HG03460 (cell line): ENCODE results near the gene NDUFA8.
A peak's percentile ranks its signal among the peaks of the same experiment; 100 is the strongest.

Experiments used
- ATAC-seq: cut with Tn5 transposase; IDR thresholded peaks from one replicate; pipeline ENCODE4 v1.9.1; 2021; ENCODE audit not compliant: unreplicated experiment

NDUFA8 gene

GRCh38 chr9:122138560-122139268 lies 20.9 kb downstream of the NDUFA8 start:
- ATAC-seq: no peak

- no peak for ATAC-seq
Observed at GRCh38 chr9:122135529-122135859, 24.1 kb downstream of the NDUFA8 start.

DNA sequence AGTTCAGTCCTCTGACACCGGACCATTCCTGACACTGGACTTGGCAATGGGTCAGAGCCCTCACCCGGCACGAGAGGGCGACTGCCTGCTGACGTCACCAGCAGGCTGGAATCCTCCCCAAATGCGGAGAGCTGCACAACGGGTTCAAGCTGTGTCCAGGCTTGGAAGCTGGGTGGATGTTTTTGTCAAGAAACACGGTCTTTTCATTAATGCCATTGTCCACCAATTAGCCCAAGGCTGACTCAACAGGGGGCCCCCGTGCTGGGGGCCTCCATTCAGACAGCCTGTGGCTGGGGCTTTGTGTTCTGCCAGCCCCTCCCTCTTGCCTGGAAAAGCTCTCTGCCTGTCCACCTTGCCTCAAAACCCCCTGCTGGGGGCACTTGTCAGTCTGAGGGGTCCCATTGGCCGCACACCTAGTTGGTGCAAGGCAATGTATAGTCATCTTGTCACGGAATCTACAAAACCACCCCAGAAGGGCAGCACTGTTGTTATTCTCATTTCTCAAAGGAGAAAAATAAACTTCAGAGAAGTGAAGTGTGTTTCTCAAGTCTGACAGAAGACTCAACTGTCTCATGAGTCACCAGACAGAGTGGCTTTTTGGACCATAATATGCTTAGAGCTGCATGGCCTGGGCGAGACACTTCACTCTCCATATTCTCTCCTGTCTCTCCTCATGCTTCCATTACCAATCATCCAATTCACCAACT lies 24.6 kb downstream of the NDUFA8 start:
- no peak for ATAC-seq

DNA sequence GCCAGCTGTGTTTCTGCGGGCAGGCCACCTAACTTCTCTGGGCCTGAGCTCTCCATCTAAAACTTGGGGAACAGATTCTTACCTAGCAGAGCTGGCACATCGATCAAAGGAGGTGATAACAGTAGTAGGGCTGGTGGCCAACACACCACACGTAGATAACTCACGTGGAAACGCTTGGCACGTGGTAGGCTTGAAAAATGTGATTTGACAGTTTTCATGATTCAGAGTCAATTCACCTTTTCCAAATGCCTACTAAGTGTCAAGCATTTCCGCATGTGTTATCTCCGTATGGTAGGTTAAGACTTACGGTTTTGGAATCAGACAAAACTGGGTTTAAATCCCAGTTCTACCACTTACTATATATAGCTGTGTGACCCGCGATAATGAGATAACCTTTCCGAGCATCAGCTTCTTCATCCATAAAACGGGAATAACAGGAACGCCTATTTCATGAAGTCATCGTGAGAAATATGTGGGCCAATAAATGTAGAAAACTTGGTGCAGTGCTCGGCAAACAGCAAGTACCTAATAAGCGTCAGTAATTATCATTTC lies 25.5 kb downstream of the NDUFA8 start:
- no peak for ATAC-seq

DNA sequence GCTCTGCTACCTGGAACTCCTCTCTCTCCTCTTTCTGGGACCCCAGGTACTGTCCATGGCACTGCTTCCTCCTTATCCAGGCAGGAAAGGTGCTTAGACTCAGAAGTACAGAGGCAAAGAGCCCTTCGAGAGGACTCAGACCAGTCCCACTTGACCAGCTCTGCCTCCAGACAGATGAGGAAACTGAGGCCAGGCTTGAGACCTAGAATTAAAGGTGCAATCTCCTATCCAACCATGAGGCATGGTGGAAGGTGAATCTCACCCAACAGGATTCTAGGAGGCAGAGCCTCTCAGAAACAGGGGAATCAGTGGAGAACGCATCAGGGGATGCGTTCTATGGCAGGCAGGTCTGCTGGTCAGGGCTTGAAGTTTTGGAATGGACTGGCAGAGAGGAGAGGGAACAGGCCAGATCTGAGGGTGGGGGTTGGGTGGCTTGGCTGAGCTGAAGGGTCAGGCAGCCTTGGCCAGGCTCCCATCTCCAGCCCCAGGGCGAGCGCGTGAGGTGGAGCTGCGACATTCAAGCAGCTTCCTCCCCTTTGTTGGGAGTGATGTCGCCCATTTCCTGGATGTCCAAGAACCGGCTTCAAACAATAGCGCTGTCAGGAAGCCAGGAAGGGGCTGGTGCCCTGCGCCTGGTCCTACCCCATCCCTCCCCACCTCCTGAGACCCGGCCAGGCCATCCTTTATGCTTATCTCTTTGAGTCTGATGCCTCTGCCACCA lies 26.2 kb downstream of the NDUFA8 start:
- ATAC-seq: no peak

DNA sequence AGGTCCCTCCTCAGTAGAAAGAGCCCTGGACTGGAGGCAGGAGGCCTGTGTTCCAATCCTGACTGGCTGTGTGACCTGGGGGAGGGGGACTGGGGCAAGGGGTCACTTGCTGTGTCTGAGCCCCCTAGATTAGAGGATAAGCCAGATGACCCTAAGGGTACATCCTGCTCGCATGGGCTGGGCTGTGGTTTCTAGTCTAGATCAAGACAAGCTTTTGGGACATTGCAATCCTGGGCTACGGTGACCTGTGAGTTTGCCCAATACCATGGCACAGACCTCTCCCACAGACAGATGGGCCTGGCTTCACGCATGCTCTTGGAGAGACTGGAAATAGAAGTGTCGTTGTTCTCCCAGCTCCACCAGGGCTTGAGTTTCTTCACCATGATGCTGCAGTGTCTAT lies 27.0 kb downstream of the NDUFA8 start:
- no peak for ATAC-seq

GRCh38 chr9:122131401-122132001 lies 28.1 kb downstream of the NDUFA8 start:
- no peak for ATAC-seq

- ATAC-seq: no peak
Observed at GRCh38 chr9:122130837-122131236, 28.7 kb downstream of the NDUFA8 start.

GRCh38 chr9:122129969-122130368 lies 29.6 kb downstream of the NDUFA8 start:
- ATAC-seq: no peak

GRCh38 chr9:122128969-122129343 lies 30.6 kb downstream of the NDUFA8 start:
- no peak for ATAC-seq

GRCh38 chr9:122128007-122128968 lies 31.3 kb downstream of the NDUFA8 start:
- no peak for ATAC-seq

- no peak for ATAC-seq
Observed at GRCh38 chr9:122127396-122127798, 32.2 kb downstream of the NDUFA8 start.

DNA sequence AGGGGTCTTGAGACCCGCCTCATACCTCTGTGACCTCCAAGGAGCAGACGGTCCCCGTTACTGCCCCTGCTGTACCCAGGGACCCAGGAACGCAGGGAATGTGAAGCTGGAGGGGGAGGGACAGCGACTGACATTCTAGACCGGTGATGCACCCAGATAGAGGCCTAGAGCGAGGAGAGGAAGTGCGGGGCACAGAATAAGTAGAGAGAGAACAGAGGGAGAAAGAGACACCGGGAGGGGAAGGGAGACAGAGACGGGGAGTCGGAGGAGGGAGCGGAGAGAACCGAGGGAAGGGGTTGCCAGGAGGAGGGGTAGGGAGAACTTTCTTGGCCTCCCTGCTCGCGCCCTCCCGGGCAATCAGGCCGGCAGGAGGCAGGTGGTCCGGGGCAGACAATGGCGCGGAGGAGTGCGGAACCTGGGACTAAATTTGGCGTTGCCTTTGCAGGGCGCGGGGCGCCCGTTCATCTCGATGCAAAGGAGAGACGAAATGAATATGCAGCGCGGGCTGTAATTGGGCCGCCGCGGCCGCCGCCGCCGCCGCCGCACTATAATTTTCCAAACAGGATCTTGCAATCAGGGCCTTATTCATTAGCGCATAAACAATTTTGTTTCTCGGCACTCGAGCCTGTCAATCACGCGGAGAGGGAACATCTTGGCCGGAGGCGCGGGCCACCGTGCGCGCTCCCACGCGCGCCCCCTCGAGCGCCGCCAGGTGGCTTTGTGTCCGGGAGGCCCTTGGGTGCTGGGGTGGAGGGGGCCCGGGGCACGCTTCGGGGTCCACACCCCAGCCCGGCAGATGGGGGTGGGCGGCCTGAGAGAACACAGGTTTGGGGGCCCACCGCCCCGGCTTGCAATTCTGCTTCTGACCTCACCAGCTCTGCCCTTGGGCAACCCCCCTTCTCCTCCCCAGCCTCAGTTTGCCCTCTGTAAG lies 33.0 kb downstream of the NDUFA8 start:
- ATAC-seq: no peak

DNA sequence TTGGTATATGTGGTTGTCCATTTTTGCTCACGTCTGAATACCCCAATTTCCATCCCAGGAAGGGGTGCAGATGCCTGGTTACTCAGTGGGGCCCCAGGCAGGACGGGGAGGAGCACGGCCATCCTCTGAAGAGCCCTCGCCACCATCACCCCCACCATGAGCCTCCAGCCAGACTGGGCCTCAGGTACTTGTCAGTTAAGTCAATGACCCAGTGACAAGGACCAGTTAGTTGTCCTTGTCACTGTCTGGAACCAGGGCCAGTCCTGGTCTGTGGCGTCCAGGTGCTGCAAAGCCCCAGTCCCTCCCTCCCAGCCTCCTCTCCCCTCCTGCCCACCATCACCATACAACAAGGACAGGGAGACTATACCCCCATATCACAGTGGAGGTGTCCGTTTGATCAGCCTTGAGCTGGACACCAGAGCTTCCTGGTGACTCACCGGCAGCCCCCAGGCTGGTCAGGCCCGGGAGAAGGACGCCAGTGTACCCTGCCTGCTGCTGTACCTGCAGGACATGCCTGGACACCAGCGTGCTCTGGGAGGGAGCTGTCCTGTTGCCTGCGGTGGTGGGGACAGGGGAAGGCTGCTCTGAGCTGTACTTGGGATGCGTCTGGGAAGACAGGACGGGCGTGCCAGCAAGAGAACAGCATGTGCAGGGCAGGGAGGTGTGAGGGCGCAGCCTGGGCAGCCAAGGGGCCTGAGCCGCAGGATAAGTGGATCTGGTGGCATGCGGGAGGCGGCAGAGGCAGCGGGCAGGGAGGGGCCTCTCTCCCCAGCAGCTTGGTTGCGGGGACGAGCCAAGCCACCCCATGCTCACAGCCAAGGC lies 33.9 kb downstream of the NDUFA8 start:
- ATAC-seq: no peak

DNA sequence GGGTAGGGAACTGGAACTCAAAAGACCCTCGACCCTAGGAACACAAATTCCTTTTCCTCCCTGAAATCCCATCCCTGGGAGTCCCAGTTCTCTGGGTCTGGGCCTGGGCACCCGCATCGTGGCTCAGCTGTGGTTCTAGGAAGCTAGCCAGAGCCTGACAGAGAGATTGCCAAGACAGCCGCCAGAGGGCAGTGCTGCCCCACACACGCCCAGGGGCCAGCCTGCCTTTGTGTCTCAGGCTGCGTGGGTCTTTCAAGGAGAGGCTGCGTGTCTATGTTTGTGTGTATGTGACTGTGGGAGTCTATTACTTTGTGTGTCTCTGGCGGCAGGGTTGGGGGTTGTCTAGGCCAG lies 34.4 kb downstream of the NDUFA8 start:
- no peak for ATAC-seq

GRCh38 chr9:122124528-122124927 lies 35.1 kb downstream of the NDUFA8 start:
- ATAC-seq: no peak

DNA sequence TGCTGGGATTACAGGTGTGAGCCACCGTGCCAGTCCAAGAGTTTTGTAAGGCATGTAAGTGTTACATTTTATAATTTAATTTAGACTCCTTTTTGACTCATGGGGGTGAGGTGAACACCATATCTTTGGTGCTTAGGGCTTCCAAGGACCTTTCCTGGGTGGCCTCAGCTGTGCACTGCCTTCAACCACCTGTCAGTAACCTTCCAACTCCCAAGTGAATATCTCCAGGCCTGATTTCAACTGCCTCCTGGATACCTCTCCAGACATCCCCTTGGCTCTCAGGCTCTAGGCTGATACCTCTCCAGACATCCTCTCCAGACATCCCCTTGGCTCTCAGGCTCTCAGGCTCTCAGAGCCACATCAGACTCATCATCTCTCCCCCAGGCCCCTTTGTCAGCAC lies 35.5 kb downstream of the NDUFA8 start:
- no peak for ATAC-seq

DNA sequence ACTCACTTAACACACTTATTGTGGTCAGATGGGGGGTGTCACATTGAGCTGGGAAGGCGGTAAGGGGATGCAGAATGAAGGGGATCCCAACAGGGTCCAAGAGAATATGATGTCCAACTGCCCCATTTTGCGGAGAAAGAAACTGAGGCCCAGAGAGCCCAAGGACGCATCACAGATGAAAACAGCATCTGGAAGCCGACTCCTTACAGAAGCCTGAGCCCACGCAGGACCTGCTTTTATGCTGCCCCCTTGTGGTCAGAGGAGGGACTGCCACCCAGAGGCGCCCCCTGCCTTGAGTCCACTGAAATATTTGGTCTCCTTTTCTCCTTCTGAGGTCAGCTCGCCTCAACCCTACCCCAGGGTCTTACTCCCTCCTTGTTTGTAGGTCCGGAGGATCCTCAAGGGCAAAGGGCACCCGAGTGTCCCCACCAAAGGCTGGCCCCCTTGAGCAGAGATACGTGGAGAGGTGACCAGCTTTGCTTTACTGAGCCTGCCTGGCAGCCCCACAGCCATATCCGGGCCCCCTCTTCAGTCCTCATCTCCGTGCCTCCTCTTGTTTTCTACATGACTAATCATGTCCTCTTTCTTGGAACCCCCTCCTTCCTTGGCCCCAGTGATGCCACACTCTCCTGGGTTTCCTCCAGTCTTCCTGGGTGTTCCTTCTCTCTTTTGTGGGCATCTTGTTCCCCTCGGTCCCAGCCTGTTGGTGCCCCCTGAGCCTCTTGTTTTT lies 36.5 kb downstream of the NDUFA8 start:
- peak; percentile 53 for ATAC-seq
